Measurements from ENCODE around the gene PPP1R15A.

The PPP1R15A gene

GRCh38 chr19:48922548-48923490 is 50.6 kb downstream of the PPP1R15A start (continued):
- no peak for TF ChIP-seq ZFP30 (CRISPR knock-in tag; IDR thresholded peaks at IDR 0.05)
- no peak for TF ChIP-seq ZFP3 (CRISPR knock-in tag; IDR thresholded peaks at IDR 0.05)

- ATAC-seq: peak; percentile 77
- TF ChIP-seq ZFP30 (CRISPR knock-in tag; IDR thresholded peaks at IDR 0.05): no peak
- TF ChIP-seq CSRNP3 (CRISPR knock-in tag; IDR thresholded peaks at IDR 0.05): no peak
- no peak for TF ChIP-seq ESRRG (CRISPR knock-in tag; IDR thresholded peaks at IDR 0.05)
- TF ChIP-seq ARNTL (CRISPR knock-in tag; IDR thresholded peaks at IDR 0.05; ENCODE audit: borderline replicate concordance, low read depth): no peak
- TF ChIP-seq CREB5 (CRISPR knock-in tag; IDR thresholded peaks at IDR 0.05; ENCODE audit: low read depth): no peak
- TF ChIP-seq OSR1 (CRISPR knock-in tag; IDR thresholded peaks at IDR 0.05): no peak
- TF ChIP-seq GLIS3 (CRISPR knock-in tag; IDR thresholded peaks at IDR 0.05): no peak
- TF ChIP-seq ZC3H10 (CRISPR knock-in tag; IDR thresholded peaks at IDR 0.05): no peak
- no peak for TF ChIP-seq PPARA (CRISPR knock-in tag; IDR thresholded peaks at IDR 0.05; ENCODE audit: borderline replicate concordance)
- no peak for TF ChIP-seq TSHZ2 (CRISPR knock-in tag; IDR thresholded peaks at IDR 0.05)
- TF ChIP-seq ZNF70 (CRISPR knock-in tag; IDR thresholded peaks at IDR 0.05): no peak
- no peak for TF ChIP-seq PATZ1 (CRISPR knock-in tag; IDR thresholded peaks at IDR 0.05; ENCODE audit: borderline replicate concordance)
- no peak for TF ChIP-seq TCF4 (CRISPR knock-in tag; IDR thresholded peaks at IDR 0.05; ENCODE audit: borderline replicate concordance)
- no peak for TF ChIP-seq ZNF8 (CRISPR knock-in tag; IDR thresholded peaks at IDR 0.05)
- no peak for TF ChIP-seq ZFP3 (CRISPR knock-in tag; IDR thresholded peaks at IDR 0.05)
- TF ChIP-seq CSDC2 (CRISPR knock-in tag; IDR thresholded peaks at IDR 0.05): no peak
- TF ChIP-seq BACH2 (CRISPR knock-in tag; IDR thresholded peaks at IDR 0.05; ENCODE audit: borderline replicate concordance): no peak
These were observed 53.1 kb downstream of the PPP1R15A start for GRCh38 chr19:48925240-48925843.

All from SK-N-SH treated with all-trans-retinoic acid at 6 μM for 48 hours (cell line).